Pulmonary artery endothelial cell (primary cell): ENCODE measurements around the gene CTF1. TPM values are rescaled to one million over a fixed set of nuclear protein-coding genes. Genes with fewer than 3 reads are reported as not detected.
"Not testable (repeated sequence)": the region's sequence is repeated elsewhere in the genome, so short reads cannot be mapped to it uniquely, and the experiment has no call there.

ENCODE experiments used
- DNase-seq: peaks from one replicate; pipeline ENCODE4 v3.0.0-alpha.2; 2011; ENCODE audit warnings: low read depth, low spot score
- total RNA-seq: library from RNA; depleted of rRNA; stranded (reverse); fragments of >200 nt; gene quantifications from 2 replicates; pipeline ENCODE4 v1.2.3, GENCODE V29; 2014

The CTF1 gene
- total RNA-seq, 1 donor from 2014 or later: 0.20 TPM

GRCh38 chr16:30887927-30888326, 8.5 kb upstream of the CTF1 start:
- no peak for DNase-seq

- DNase-seq: no peak
These were observed 7.4 kb upstream of the CTF1 start for GRCh38 chr16:30888856-30889499.

GRCh38 chr16:30889721-30890120, 6.7 kb upstream of the CTF1 start:
- no peak for DNase-seq

GRCh38 chr16:30891043-30891823, 5.2 kb upstream of the CTF1 start:
- not testable (repeated sequence) for DNase-seq

GRCh38 chr16:30892670-30893416, 3.6 kb upstream of the CTF1 start:
- no peak for DNase-seq

- no peak for DNase-seq
These were observed 3.0 kb upstream of the CTF1 start for GRCh38 chr16:30893417-30893743.

- DNase-seq: no peak
These were observed 2.5 kb upstream of the CTF1 start, which contains the start of gene BCL7C for GRCh38 chr16:30893744-30894539. BCL7C (minus strand) TSS chr16:30894077; CDS start chr16:30893944, 133 bp downstream.

- DNase-seq: no peak
These were observed 1.7 kb upstream of the CTF1 start for GRCh38 chr16:30894540-30895368.

GRCh38 chr16:30895627-30896260, 670 bp upstream of the CTF1 start:
- DNase-seq: no peak

GRCh38 chr16:30896889-30897733, 697 bp downstream of the CTF1 start:
- DNase-seq: no peak

- no peak for DNase-seq
These were observed 3.4 kb downstream of the CTF1 start for GRCh38 chr16:30899794-30900193.

- DNase-seq: no peak
These were observed 4.2 kb downstream of the CTF1 start for GRCh38 chr16:30900588-30900987.

GRCh38 chr16:30901201-30902028, 5.0 kb downstream of the CTF1 start:
- DNase-seq: no peak

GRCh38 chr16:30902029-30902972, 5.9 kb downstream of the CTF1 start:
- DNase-seq: no peak

GRCh38 chr16:30903002-30903401, 6.6 kb downstream of the CTF1 start:
- no peak for DNase-seq

GRCh38 chr16:30903596-30903995, 7.2 kb downstream of the CTF1 start:
- DNase-seq: peak; percentile 60

GRCh38 chr16:30904114-30904780, 7.8 kb downstream of the CTF1 start:
- DNase-seq: no peak
